GM21825 (cell line): ENCODE results near the gene ZFYVE21.
A peak's percentile ranks its signal among the peaks of the same experiment; 100 is the strongest.

ENCODE experiments used
- ATAC-seq: cut with Tn5 transposase; IDR thresholded peaks from one replicate; pipeline ENCODE4 v1.9.1; 2021; ENCODE audit warnings: mild to moderate bottlenecking, moderate library complexity; ENCODE audit not compliant: unreplicated experiment

Gene ZFYVE21

GRCh38 chr14:103691655-103692054 is 24.0 kb upstream of the ZFYVE21 start:
- ATAC-seq = peak; percentile 54

DNA sequence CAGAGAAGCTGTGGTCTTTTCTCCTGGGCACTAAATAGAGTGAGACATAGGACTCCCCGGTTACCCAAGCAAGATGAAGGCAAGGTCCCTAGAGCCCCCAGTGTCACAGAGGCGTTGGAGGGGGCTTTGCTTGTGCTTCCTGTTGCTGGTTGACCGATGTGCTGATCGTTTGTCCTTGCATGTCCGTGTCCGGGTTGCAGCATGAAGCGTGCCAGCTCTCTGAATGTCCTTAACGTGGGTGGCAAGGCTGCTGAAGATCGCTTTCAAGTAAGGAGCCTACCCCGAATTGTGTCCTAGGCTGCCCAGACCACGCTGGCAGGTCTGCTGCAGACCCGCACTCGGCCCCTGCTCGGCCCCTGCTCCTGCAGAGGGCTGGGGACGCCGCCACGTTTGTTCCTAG is 23.5 kb upstream of the ZFYVE21 start:
- peak; percentile 13 for ATAC-seq

DNA sequence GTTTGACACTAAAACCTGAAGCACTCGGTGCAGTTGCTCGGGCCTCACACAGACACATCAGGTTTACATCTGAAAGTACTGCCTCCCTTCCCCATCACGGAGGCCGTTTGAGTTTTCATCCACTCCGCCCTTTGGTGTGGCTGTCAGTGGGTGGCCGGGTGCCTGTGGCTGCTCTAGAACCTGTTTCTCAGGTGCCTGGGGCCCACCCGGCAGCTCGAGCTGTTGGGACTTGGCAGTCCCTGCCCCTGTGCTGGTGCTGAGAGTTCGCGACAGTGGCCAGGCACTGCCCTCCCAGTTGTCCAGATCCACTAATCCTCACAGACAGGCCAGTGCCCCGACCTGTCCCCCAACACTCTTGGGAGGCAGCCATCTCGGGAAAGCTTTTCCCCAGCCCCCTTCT is 22.7 kb upstream of the ZFYVE21 start:
- no peak for ATAC-seq

DNA sequence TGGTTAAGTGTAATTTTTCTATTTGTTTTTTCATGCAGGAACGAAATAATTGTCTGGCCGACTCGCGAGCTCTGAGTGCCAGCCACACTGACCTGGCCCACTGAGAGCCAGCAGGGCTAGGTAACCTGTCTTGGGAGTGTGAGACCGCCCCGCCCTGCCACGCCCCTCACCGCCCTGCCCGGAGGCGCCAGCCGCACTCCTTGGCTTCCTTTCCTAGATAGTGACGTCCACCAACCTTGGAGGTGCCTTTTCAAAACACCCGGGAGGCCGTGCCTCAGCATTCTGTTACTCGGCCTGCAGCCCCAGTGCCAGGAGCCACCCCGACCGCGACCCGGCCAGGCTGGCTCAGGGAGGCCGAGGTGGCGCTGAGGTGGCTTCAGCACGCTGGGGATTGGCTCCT is 22.1 kb upstream of the ZFYVE21 start:
- ATAC-seq = no peak

DNA sequence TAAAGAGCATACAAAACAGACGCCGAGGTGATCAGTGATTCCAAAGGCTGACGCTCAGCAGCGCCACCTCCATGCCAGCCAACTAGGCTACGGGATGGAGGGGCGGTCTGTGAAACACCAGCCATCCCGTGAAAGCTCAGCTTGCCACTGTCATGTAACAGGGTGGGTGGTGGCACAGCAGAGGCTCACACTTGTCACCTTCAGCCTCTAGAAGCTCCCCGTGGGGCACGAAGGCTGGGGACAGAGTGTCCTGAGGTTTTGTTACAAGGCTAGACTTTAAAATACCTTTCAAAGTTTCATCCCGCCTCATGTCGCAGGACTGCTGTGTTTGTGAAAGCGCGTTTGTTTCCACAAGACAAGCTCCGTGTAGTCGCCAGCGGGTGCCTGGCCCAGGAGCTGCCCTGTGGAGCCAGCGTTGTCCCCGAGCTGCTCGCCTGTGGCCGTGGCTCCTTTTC is 21.0 kb upstream of the ZFYVE21 start:
- no peak for ATAC-seq

GRCh38 chr14:103695296-103696069 is 20.1 kb upstream of the ZFYVE21 start:
- no peak for ATAC-seq

GRCh38 chr14:103696070-103696402 is 19.6 kb upstream of the ZFYVE21 start:
- ATAC-seq = no peak

DNA sequence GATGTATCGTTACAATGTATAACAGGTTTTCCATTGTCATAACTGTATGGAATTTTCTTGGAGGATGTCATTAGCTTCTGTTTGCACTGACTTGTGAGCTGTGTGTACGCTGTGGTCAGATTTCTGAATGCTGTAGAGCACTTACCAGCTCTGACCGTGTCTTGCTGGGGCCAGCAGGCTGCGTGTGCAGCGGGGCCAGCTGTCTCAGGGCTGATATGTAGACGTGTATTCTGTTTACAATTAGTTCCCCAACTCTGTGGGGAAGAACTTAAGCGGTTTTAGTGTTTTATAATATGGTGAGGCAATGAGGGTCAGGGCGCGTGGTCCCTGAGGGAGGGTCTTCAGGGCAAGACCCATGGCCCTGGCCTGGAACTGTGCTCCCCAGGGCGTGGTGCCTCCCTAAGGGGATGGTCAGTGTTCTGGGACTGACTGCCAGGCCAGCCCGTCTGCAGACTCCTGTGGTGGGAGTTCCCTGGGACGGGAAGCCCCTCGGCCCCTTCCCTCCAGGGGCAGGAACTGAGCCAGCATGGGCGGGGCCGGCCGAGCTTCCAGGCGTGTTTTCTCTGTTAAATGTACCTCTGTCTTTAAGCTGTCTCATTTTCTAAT is 19.0 kb upstream of the ZFYVE21 start:
- no peak for ATAC-seq

GRCh38 chr14:103697206-103697602 is 18.4 kb upstream of the ZFYVE21 start:
- no peak for ATAC-seq

GRCh38 chr14:103697603-103698379 is 17.8 kb upstream of the ZFYVE21 start:
- no peak for ATAC-seq

GRCh38 chr14:103698380-103699260 is 17.0 kb upstream of the ZFYVE21 start:
- no peak for ATAC-seq

DNA sequence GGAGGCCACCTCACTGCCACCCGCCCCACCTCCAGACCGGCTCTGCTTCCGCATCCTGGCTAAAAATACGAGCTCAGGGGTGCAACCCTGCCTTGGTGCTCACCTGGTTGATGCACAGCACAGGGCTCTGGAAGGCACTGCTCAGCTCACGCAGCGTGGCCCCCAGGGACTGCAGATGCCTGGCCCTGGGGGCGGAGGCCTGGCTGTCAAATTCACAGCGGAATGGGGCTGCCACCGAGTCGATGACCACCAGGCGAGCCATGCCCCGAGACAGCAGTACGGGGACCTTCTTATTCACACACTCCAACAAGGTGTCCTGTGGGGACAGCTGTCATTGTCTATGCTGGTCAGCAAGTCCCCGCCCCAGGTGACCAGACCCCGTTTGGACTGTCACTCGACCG is 16.3 kb upstream of the ZFYVE21 start:
- ATAC-seq = no peak

DNA sequence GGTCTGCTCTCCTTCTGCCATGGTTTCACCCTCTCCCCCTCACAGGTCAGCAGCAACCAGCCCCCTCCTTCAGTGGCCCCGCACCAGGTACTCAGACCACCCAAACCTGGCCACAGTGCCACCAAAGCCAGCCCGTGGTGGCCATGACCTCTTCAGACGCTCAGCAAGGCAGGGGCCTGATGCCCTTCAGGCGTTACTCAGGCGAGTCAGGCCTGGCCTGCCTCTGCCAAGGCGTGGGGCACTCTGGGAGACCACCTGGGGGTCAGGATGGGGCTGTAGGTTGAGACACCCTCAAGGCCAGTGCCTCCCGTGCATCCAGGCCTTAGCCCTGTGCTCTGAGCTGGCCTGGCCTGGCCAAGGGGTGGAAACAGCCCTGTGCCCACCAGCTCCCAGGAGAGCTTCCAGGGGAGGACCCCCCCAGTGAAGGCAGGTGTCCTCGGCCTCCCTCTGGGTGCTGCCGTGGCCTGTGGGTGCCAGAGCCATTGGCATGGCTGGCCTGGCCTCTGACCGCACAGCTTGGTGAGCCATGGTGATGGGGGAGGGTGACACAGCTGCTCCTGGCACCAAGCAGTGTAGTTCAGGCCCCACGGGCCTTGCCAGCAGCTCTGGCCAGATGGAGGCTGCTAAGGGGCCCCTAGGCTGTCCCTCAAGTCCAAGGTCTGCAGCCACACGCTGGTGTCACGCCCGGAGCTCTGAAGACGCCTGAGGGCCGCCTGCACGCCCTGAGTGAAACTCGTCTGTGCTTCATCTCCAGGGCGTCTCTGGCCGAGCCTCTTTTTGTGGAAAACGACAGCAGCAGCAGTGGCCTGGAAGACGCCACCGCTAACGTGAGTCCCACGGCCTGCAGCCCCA is 15.5 kb upstream of the ZFYVE21 start:
- ATAC-seq = no peak

- no peak for ATAC-seq
Observed at GRCh38 chr14:103700753-103701490, 14.7 kb upstream of the ZFYVE21 start.

- no peak for ATAC-seq
Observed at GRCh38 chr14:103702095-103702494, 13.5 kb upstream of the ZFYVE21 start.

DNA sequence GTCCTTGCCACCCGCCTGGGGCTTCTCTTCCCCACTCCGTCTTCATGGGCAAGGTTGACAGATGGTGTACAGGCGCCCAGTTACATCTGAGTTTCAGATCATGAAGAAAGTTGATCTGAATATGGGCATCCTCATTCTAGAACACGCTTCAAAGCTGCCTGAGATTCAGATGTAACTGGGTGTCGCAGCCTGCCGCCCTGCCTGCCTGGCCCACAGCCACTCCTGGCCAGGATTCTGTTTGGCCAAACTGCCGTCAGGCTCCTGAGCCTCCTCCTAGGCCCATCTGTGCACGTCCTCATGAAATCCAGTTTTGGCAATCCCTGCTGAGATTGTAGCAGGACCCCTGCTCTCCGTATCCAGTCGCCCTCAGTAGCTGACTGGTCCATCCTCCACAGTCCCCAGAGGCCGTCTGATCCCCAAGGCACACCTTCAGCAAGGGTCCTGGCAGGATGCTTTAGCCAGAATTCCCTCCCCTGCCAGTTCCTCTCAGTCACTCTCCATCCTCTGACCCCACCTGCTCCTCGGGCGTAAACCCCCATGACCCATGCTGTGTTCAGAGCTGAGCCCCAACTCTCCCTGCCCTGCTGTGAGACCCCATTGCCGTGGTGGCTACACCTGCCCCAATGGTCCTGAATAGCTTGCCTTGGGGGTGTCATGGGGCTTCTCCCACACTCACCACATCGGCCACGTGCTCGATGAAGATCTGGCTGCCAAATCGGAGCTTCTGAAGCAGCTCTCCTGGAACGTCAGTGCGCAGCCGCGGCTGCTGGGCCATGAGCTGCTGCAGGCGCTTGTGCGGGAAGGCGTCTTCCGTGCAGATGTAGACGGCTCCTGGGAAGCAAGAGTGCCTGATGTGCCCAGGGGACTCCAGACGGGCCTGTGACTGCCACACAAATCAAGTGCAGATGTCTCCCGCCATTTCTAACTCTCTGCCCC is 12.8 kb upstream of the ZFYVE21 start:
- ATAC-seq = no peak

DNA sequence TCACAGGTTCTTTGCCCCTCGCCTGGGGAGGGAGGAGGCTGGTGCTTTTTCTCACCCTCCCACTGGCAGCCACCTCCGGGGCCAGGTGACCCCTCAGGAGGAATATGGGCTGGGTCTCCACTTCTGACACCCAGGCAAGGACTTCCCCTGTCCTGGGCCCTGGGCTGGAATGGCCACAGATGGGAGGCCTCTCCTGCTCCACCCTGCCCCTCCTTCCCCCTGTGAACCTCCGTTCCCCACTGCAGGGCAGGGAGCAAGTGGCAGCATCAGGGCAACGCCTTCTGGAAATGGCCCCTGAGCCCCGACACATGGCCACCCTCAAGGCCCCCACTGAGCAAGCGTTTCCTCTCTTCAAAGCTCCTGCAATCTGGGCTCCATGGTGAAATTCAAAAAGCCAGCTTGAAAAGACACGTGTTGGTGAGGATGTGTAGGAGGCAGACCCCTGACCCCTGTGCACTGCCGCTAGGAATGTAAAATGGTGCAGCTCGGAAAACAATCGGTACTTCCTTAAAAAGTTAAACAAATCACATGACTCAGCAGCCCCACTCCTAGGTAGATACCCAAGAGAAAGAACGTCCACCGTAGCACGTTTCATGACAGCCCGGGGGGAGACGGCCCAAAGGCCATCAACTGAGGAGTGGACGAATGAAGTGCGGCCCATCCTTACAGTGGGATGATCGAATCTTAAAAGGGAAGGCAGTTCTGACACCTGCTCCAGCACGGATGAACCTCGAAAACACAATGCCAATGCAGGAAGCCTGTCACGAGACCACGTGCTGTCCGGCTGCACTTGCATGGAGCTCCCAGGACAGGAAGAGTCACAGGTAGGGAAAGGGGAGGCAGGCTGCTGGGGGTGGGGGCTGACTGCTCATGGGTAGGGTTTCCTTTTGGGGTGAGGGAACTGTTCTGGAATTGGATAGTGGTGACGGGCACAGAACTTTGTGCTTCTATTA is 11.9 kb upstream of the ZFYVE21 start:
- no peak for ATAC-seq
